ENCODE data around the gene TCF23. TPM values are rescaled to one million over a fixed set of nuclear protein-coding genes. Genes with fewer than 3 reads are reported as not detected.
"Not testable (repeated sequence)": the region's sequence is repeated elsewhere in the genome, so short reads cannot be mapped to it uniquely, and the experiment has no call there.

The TCF23 gene
- total and polyA plus RNA-seq, 8 donors: 0.06 to 0.50 (median 0.08) TPM

- no peak for ATAC-seq
- peaks cover 0 to 16% of the 10 kb centered on the region in 2 donors for H3K4me1 ChIP-seq
- no peak overlapping the region for H3K4me3 ChIP-seq
- intact Hi-C loops (cut with DNase I): no loop called here
- no peak overlapping the region for H3K27ac ChIP-seq
- DNase-seq: no peak
- H3K27me3 ChIP-seq: peaks cover 0 to 26% of the 10 kb centered on the region in 2 donors
- no peak for TF ChIP-seq CTCF (IDR thresholded peaks at IDR 0.05)
- no peaks in the 10 kb centered on the region for H3K36me3 ChIP-seq
- no peaks in the 10 kb centered on the region for H3K9me3 ChIP-seq
Measured at GRCh38 chr2:27171351-27171848, 22.6 kb downstream of the TCF23 start.

GRCh38 chr2:27174638-27175037 lies 25.8 kb downstream of the TCF23 start:
- peaks cover 0 to 13% of the 10 kb centered on the region in 2 donors for H3K4me1 ChIP-seq
- ATAC-seq (no peak), DNase-seq (no peak)
- H3K9me3 ChIP-seq: no peaks in the 10 kb centered on the region
- H3K27ac ChIP-seq: no peak overlapping the region
- no peaks in the 10 kb centered on the region for H3K36me3 ChIP-seq
- H3K27me3 ChIP-seq: peaks cover 0 to 34% of the 10 kb centered on the region in 2 donors
- no peak overlapping the region for H3K4me3 ChIP-seq
- intact Hi-C loops (cut with DNase I): no loop called here
- no peak for TF ChIP-seq CTCF (IDR thresholded peaks at IDR 0.05)

- Histone ChIP-seq H3K27me3 (peaks cover 0 to 33% of the 10 kb centered on the region in 2 donors), H3K4me3 (no peak overlapping the region), H3K27ac (no peak overlapping the region), H3K36me3 (no peaks in the 10 kb centered on the region), H3K9me3 (no peaks in the 10 kb centered on the region), H3K4me1 (peaks cover 0 to 6% of the 10 kb centered on the region in 2 donors)
- peak; percentile 80 for ATAC-seq
- no peak for TF ChIP-seq CTCF (IDR thresholded peaks at IDR 0.05)
- DNase-seq: no peak
- intact Hi-C loops (cut with DNase I): no loop called here
Measured at GRCh38 chr2:27175330-27175729, 26.5 kb downstream of the TCF23 start.

GRCh38 chr2:27175781-27176180 lies 27.0 kb downstream of the TCF23 start:
- DNase-seq; intact Hi-C loops (cut with DNase I); H3K27ac ChIP-seq; H3K9me3 ChIP-seq; H3K4me3 ChIP-seq; H3K36me3 ChIP-seq; ATAC-seq; H3K4me1 ChIP-seq: not testable (repeated sequence)
- peaks cover 0 to 33% of the 10 kb centered on the region in 2 donors for H3K27me3 ChIP-seq

- Histone ChIP-seq H3K4me1 (no peaks in the 10 kb centered on the region), H3K27ac (no peak overlapping the region), H3K27me3 (peaks cover 0 to 28% of the 10 kb centered on the region in 2 donors), H3K36me3 (no peaks in the 10 kb centered on the region), H3K9me3 (no peaks in the 10 kb centered on the region), H3K4me3 (no peak overlapping the region)
- DNase-seq: no peak
- TF ChIP-seq CTCF (IDR thresholded peaks at IDR 0.05): no peak
- intact Hi-C loops (cut with DNase I): no loop called here
- ATAC-seq: no peak
Measured at GRCh38 chr2:27177441-27178351, 28.9 kb downstream of the TCF23 start.

All from left lung (tissue), 10 donors.